HepG2 (cell line): ENCODE data around the gene ZNF771. TPM values are rescaled to one million over a fixed set of nuclear protein-coding genes. Genes with fewer than 3 reads are reported as not detected.
A peak's percentile ranks its signal among the peaks of the same experiment; 100 is the strongest.

Experiments used
- AHR ChIP-seq: IDR thresholded peaks from 2 replicates; pipeline ENCODE4 v1.6.1; 2018; ENCODE audit warnings: missing genetic modification reagents, missing compliant biosample characterization
- ARNT2 ChIP-seq: sonication (generic); formaldehyde crosslinking; IDR thresholded peaks from 2 replicates; pipeline ENCODE4 v1.8.0; 2022; ENCODE audit warnings: mild to moderate bottlenecking, low read depth, missing genetic modification reagents, moderate library complexity
- KLF15 ChIP-seq: sonication (generic); formaldehyde crosslinking; IDR thresholded peaks from 2 replicates; pipeline ENCODE4 v1.8.1; 2023; ENCODE audit warnings: borderline replicate concordance, mild to moderate bottlenecking, inconsistent platforms, missing genetic modification reagents, mixed read lengths
- LCORL ChIP-seq, 2 experiments: fragments of 450-650 bp in 1 of 2; sonication (generic) in 1 of 2; formaldehyde crosslinking in 1 of 2; IDR thresholded peaks; 2 replicates each; pipeline versions ENCODE4 v1.5.0 to v1.6.1; 2017 to 2020; ENCODE audit warnings: antibody characterized with exemption in 1 of 2, missing genetic modification reagents in 1 of 2
- MAF1 ChIP-seq: sonication (generic); formaldehyde crosslinking; IDR thresholded peaks from 2 replicates; pipeline ENCODE4 v1.5.0; 2020; ENCODE audit warnings: missing genetic modification reagents, borderline replicate concordance
- MYC ChIP-seq: sonication (generic); formaldehyde crosslinking; IDR thresholded peaks from 2 replicates; pipeline ENCODE4 v1.9.0; 2021; ENCODE audit warnings: missing genetic modification reagents, borderline replicate concordance
- NFYC ChIP-seq: IDR thresholded peaks from 2 replicates; pipeline ENCODE4 v1.6.1; 2016; ENCODE audit warnings: missing genetic modification reagents, missing compliant biosample characterization
- POLR2AphosphoS2 ChIP-seq: IDR thresholded peaks from 2 replicates; pipeline ENCODE4 v1.6.1; 2011; ENCODE audit warnings: low read depth, low read length, improper control_type of control experiment
- SPEN ChIP-seq: sonication (generic); formaldehyde crosslinking; IDR thresholded peaks from 2 replicates; pipeline ENCODE4 v1.5.1; 2020; ENCODE audit warnings: low read depth, mild to moderate bottlenecking, missing genetic modification reagents
- ZNF12 ChIP-seq: sonication (generic); formaldehyde crosslinking; IDR thresholded peaks from 2 replicates; pipeline ENCODE4 v1.5.0; 2020; ENCODE audit warnings: missing genetic modification reagents
- ZNF207 ChIP-seq: fragments of 450-650 bp; IDR thresholded peaks from 2 replicates; pipeline ENCODE4 v1.6.1; 2016; ENCODE audit warnings: antibody characterized with exemption, borderline replicate concordance
- ZNF337 ChIP-seq: sonication (generic); formaldehyde crosslinking; IDR thresholded peaks from 2 replicates; pipeline ENCODE4 v1.5.1; 2020; ENCODE audit warnings: missing genetic modification reagents, low read depth, mild to moderate bottlenecking, borderline replicate concordance
- ZNF510 ChIP-seq: sonication (generic); formaldehyde crosslinking; IDR thresholded peaks from 2 replicates; pipeline ENCODE4 v1.4.0; 2020; ENCODE audit warnings: low read depth, mild to moderate bottlenecking, missing genetic modification reagents
- ZNF646 ChIP-seq: sonication (generic); formaldehyde crosslinking; IDR thresholded peaks from 2 replicates; pipeline ENCODE4 v1.9.0; 2021; ENCODE audit warnings: mild to moderate bottlenecking, missing genetic modification reagents
- polyA plus RNA-seq, 8 experiments: library from polyadenylated mRNA; depleted of rRNA in 3 of 8; stranded (reverse) in 7 of 8; unstranded in 1 of 8; fragments of >200 nt; fragmentation: Illumina TruSeq in 4 of 8; extraction: Trizol in 4 of 8; gene quantifications; 2 replicates each; pipeline versions ENCODE4 v1.2.1 to v1.2.3, GENCODE V29; 2011 to 2016; ENCODE audit warnings: low read depth in 4 of 8, missing spikeins in 1 of 8, mixed read lengths in 1 of 8; ENCODE audit not compliant: insufficient read depth in 1 of 8
- total RNA-seq, 5 experiments: library from RNA; depleted of rRNA; stranded (reverse); fragments of >200 nt; fragmentation: Illumina TruSeq; extraction: Trizol; gene quantifications; 2 replicates each; pipeline ENCODE4 v1.2.3, GENCODE V29; 2016; ENCODE audit warnings: low read depth in 1 of 5
- TF ChIP-seq, protein P1 (sequence below): IDR thresholded peaks from 2 replicates; pipeline ENCODE4 v1.4.0; 2020; ENCODE audit warnings: mild to moderate bottlenecking, missing genetic modification reagents
- TF ChIP-seq, protein P2 (sequence below): sonication (generic); formaldehyde crosslinking; IDR thresholded peaks from 2 replicates; pipeline ENCODE4 v1.4.0; 2020; ENCODE audit warnings: missing genetic modification reagents, borderline replicate concordance

Gene ZNF771
- total and polyA plus RNA-seq, 2 of the 13 experiments (the other 11 are each of a cell fraction or from before 2014, with no cell fraction given): 5.0 to 11.8 TPM

DNA sequence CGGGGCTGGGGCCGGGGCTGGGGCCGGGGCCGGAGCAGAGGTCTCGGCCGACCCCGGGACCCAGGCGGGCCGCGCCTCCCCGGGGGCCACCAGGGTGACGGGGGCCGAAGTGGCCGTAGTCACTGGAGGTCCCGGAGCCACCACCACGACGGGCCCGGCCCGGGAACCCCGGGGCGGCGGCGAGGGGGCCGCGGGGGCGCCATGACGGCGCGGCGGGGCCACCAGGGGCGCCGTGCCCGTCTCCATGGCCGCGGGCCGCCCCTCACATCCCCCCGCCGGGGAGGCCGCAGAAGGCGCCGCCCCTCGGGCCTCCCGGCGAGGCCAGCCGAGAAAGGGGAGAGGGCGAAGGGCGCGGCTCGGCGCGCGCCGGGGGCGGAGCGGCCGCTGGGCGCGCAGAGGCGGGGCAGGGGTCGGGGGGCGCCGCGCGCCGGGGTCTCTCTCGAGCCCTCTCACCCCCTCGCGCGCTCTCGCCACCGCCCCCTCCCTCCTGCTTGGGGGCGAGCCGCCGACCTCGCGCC lies 37.4 kb upstream of the ZNF771 start (continued):
- TF ChIP-seq ZNF646 (CRISPR knock-in tag) (no peak), POLR2AphosphoS2 (no peak), ZNF12 (CRISPR knock-in tag) (no peak), ZNF510 (CRISPR knock-in tag) (no peak; the same call in 1 of the 2 replicates), ZNF207 (no peak), LCORL (IDR thresholded peaks at IDR 0.05) (no peak), LCORL (CRISPR knock-in tag; IDR thresholded peaks at IDR 0.05) (no peak), ARNT2 (CRISPR knock-in tag) (no peak), MYC (peak; percentile 55; the same call in 1 of the 2 replicates), NFYC (CRISPR knock-in tag) (no peak), ZNF337 (CRISPR knock-in tag) (no peak), MAF1 (CRISPR knock-in tag) (no peak), KLF15 (CRISPR knock-in tag) (no peak), AHR (no peak), SPEN (CRISPR knock-in tag) (peak; percentile 58; the same call in 1 of the 2 replicates)
- TF ChIP-seq, protein P1, sequence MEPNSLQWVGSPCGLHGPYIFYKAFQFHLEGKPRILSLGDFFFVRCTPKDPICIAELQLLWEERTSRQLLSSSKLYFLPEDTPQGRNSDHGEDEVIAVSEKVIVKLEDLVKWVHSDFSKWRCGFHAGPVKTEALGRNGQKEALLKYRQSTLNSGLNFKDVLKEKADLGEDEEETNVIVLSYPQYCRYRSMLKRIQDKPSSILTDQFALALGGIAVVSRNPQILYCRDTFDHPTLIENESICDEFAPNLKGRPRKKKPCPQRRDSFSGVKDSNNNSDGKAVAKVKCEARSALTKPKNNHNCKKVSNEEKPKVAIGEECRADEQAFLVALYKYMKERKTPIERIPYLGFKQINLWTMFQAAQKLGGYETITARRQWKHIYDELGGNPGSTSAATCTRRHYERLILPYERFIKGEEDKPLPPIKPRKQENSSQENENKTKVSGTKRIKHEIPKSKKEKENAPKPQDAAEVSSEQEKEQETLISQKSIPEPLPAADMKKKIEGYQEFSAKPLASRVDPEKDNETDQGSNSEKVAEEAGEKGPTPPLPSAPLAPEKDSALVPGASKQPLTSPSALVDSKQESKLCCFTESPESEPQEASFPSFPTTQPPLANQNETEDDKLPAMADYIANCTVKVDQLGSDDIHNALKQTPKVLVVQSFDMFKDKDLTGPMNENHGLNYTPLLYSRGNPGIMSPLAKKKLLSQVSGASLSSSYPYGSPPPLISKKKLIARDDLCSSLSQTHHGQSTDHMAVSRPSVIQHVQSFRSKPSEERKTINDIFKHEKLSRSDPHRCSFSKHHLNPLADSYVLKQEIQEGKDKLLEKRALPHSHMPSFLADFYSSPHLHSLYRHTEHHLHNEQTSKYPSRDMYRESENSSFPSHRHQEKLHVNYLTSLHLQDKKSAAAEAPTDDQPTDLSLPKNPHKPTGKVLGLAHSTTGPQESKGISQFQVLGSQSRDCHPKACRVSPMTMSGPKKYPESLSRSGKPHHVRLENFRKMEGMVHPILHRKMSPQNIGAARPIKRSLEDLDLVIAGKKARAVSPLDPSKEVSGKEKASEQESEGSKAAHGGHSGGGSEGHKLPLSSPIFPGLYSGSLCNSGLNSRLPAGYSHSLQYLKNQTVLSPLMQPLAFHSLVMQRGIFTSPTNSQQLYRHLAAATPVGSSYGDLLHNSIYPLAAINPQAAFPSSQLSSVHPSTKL (CRISPR knock-in tag): no peak
- TF ChIP-seq, protein P2, sequence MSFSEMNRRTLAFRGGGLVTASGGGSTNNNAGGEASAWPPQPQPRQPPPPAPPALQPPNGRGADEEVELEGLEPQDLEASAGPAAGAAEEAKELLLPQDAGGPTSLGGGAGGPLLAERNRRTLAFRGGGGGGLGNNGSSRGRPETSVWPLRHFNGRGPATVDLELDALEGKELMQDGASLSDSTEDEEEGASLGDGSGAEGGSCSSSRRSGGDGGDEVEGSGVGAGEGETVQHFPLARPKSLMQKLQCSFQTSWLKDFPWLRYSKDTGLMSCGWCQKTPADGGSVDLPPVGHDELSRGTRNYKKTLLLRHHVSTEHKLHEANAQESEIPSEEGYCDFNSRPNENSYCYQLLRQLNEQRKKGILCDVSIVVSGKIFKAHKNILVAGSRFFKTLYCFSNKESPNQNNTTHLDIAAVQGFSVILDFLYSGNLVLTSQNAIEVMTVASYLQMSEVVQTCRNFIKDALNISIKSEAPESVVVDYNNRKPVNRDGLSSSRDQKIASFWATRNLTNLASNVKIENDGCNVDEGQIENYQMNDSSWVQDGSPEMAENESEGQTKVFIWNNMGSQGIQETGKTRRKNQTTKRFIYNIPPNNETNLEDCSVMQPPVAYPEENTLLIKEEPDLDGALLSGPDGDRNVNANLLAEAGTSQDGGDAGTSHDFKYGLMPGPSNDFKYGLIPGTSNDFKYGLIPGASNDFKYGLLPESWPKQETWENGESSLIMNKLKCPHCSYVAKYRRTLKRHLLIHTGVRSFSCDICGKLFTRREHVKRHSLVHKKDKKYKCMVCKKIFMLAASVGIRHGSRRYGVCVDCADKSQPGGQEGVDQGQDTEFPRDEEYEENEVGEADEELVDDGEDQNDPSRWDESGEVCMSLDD: no peak
